GM12891 (cell line): ENCODE measurements around the gene NGEF.
A peak's percentile ranks its signal among the peaks of the same experiment; 100 is the strongest.

Experiments used
- DNase-seq: peaks from one replicate; pipeline ENCODE4 v3.0.0; 2011; ENCODE audit warnings: low spot score; ENCODE audit not compliant: insufficient read length
- FAIRE-seq: peaks from 2 replicates; lab custom pipeline; 2011; peaks lifted over from hg19 to GRCh38; lab: Jason Lieb, UNC
- PAX5 ChIP-seq: IDR thresholded peaks from 2 replicates; pipeline ENCODE4 v1.6.1; 2011; ENCODE audit warnings: low read length, moderate library complexity, mild to moderate bottlenecking; ENCODE audit not compliant: insufficient read depth, severe bottlenecking
- POLR2A ChIP-seq: IDR thresholded peaks from 2 replicates; pipeline ENCODE4 v1.6.1; 2011; ENCODE audit warnings: low read depth, low read length, control low read depth
- POLR2AphosphoS5 ChIP-seq: IDR thresholded peaks from 2 replicates; pipeline ENCODE4 v1.6.1; 2011; ENCODE audit warnings: low read depth, low read length, control low read depth
- POU2F2 ChIP-seq: IDR thresholded peaks from 2 replicates; pipeline ENCODE4 v1.6.1; 2011; ENCODE audit warnings: low read depth, mild to moderate bottlenecking, control low read depth, low read length, moderate library complexity
- SPI1 ChIP-seq: IDR thresholded peaks from 2 replicates; pipeline ENCODE4 v1.6.1; 2011; ENCODE audit warnings: low read depth, low read length, control low read depth
- TAF1 ChIP-seq: IDR thresholded peaks from 2 replicates; pipeline ENCODE4 v1.6.1; 2011; ENCODE audit warnings: low read depth, low read length, control low read depth

NGEF gene

DNA sequence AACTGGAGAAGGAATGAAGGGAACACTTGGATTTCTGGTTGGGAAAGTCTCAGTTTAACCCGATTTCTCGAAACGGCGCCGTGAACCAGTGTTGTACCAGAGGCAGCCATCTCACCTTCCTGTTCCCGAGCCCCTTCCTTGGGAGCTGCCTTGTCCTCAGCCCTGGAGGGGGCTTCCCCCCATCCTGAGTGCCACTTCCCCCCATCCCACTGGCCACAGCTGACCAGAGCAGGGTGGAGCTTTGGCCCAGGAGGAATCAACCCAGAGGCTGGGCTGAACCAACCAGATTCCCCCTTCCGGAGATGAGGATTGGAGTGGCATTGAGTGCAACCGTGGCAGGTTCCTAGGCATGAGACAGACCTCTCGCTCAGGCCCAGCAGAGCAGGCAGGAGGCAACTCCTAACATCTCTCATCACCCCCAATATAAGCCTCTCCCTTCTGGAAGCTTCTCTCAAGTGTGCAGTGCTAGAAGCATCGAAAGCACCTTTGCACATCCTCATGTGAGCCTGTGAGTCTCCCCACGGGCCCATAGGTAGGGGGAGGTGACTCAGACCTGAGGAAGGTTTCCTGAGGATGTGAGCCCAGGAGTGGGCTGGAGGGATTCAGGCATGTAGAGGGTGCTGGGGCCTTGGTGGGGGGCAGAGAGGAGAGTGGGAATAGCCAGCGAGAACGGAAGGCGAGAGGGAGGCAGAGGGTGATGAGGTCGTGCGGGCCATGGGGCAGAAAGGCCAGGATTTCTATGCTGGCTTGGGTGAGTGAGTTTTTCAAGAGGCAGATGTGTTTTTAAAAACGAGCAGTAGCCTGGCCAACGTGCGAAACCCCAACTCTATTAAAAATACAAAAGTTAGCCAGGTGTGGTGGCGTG, 11.9 kb downstream of the NGEF start:
- TF ChIP-seq POU2F2 (no peak), POLR2AphosphoS5 (no peak), PAX5 (no peak), SPI1 (no peak), TAF1 (no peak)
- DNase-seq (no peak), FAIRE-seq (no peak)

GRCh38 chr2:232999354-232999753, 13.7 kb downstream of the NGEF start:
- DNase-seq (no peak), FAIRE-seq (no peak)
- no peak for TF ChIP-seq TAF1
- TF ChIP-seq POU2F2, result no peak
- no peak for TF ChIP-seq PAX5
- no peak for TF ChIP-seq POLR2AphosphoS5
- no peak for TF ChIP-seq SPI1
- TF ChIP-seq POLR2A, result no peak

- DNase-seq (no peak), FAIRE-seq (no peak)
- no peak for TF ChIP-seq PAX5
- no peak for TF ChIP-seq POU2F2
- no peak for TF ChIP-seq TAF1
- no peak for TF ChIP-seq SPI1
- no peak for TF ChIP-seq POLR2A
- TF ChIP-seq POLR2AphosphoS5, result no peak
Observed at GRCh38 chr2:232998666-232998985, 14.4 kb downstream of the NGEF start.

GRCh38 chr2:232997749-232998665, 15.0 kb downstream of the NGEF start:
- DNase-seq (no peak), FAIRE-seq (no peak)
- TF ChIP-seq POU2F2 (no peak), TAF1 (no peak), POLR2AphosphoS5 (no peak), POLR2A (no peak), SPI1 (no peak), PAX5 (no peak)

- FAIRE-seq, result no peak
- TF ChIP-seq POU2F2 (no peak), POLR2A (no peak), SPI1 (no peak), PAX5 (no peak), POLR2AphosphoS5 (no peak), TAF1 (no peak)
- no peak for DNase-seq
Observed at GRCh38 chr2:232994446-232994845, 18.6 kb downstream of the NGEF start.

DNA sequence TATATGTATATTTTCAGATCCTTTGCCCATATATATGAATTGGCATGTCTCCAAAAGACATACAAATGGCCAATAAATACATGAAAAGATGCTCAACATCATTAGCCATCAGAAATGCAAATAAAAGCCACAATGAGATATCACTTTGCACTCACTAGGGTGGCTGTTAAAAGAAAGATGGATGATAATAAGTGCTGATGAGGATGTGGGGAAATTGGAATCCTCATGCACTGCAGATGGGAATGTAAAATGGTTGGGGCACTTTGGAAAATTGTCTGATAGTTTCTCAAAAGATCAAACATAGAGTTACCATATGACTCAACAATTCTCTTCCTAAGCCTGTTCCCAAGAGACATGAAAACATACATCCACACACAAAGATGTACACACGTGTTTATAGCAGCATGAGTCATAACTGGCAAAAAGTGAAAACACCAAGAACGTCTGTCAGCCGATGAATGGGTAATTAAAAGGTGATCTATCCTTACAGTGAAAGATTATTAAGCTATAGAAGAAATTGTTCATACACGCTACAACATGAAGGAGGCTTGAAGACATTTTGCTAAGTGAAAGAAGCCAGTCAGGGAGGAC, 19.7 kb downstream of the NGEF start:
- DNase-seq, result no peak

GRCh38 chr2:232986155-232986554, 26.9 kb downstream of the NGEF start:
- TF ChIP-seq PAX5 (no peak), SPI1 (no peak), POLR2AphosphoS5 (no peak), POLR2A (no peak), TAF1 (no peak), POU2F2 (no peak)
- DNase-seq (no peak), FAIRE-seq (no peak)

More for the DNA sequence above, 19.7 kb downstream of the NGEF start:
- TF ChIP-seq TAF1 (no peak), PAX5 (no peak), POLR2AphosphoS5 (no peak)
- FAIRE-seq, result no peak

DNA sequence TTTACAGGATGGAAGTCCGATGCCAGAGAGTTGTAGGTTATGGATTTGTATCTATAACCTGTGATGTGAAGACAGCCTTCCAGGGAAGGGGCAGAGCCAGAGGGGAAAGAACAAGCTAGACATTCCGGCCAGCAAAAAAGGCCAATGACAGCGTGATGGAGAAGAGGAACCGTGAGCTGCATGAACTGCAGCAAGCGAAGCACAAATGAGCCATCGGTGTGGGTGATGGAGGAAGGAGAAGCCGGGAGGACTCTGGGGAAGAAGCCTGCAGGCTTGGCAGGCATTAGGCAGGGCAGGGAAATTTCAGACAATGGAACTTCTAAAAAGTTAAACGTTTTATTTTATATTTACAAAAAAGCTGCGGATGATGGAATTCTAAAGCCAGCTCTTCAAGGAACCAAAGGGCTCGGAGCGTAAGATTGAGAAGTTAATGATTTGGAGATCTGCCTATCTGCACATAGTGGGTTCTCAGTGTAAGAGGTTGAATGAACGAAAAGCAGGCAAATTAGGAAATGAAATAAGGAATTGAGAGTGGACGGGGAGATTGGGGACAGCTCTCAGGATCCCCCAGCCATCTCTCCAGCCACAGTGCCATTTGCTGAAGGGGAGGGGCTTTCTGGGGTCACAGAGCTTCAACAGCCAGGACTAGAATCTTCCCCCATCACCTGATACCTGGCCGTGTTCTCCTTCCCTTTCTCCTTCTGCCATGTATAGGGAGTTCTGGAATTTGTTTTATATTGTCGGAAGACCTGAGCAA, 28.4 kb downstream of the NGEF start:
- DNase-seq (no peak), FAIRE-seq (no peak)
- TF ChIP-seq PAX5, result no peak
- peak; percentile 33; the same call in 1 of the 2 replicates for TF ChIP-seq SPI1
